ENCODE results near the gene SEMA3F. TPM values are rescaled to one million over a fixed set of nuclear protein-coding genes. Genes with fewer than 3 reads are reported as not detected.

Gene SEMA3F
- total RNA-seq, 4 donors from 2014 or later: 13.2 to 44.2 (median 38.2) TPM

DNA sequence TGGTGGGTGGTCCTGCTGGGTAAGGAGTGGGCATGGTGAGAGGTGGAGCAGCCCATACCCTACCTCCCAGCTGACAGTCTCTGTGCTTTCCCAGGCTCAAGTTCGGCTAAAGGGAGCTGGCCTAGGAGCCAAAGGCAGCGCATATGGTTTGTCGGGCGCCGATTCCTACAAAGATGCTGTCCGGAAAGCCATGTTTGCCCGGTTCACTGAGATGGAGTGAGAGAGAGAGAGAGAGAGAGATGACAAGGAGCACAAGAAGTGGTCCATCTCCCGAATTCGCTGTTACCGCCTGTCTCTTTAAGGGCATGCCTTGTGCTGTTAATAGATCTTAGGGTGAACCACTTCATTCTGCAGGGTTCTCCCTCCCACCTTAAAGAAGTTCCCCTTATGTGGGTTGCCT, 36.9 kb upstream of the SEMA3F start:
- WGBS, 2 donors: 87 to 94% methylated on average over 10 of the region's 10 CpGs
- H3K9me3 ChIP-seq: no peaks in the 10 kb centered on the region
- DNase-seq: no peak
- TF ChIP-seq, protein P1, sequence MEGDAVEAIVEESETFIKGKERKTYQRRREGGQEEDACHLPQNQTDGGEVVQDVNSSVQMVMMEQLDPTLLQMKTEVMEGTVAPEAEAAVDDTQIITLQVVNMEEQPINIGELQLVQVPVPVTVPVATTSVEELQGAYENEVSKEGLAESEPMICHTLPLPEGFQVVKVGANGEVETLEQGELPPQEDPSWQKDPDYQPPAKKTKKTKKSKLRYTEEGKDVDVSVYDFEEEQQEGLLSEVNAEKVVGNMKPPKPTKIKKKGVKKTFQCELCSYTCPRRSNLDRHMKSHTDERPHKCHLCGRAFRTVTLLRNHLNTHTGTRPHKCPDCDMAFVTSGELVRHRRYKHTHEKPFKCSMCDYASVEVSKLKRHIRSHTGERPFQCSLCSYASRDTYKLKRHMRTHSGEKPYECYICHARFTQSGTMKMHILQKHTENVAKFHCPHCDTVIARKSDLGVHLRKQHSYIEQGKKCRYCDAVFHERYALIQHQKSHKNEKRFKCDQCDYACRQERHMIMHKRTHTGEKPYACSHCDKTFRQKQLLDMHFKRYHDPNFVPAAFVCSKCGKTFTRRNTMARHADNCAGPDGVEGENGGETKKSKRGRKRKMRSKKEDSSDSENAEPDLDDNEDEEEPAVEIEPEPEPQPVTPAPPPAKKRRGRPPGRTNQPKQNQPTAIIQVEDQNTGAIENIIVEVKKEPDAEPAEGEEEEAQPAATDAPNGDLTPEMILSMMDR (IDR thresholded peaks at IDR 0.05): no peak
- no peak for TF ChIP-seq POLR2A (IDR thresholded peaks at IDR 0.05)
- no peaks in the 10 kb centered on the region for H3K27me3 ChIP-seq
- no peak overlapping the region for H3K4me3 ChIP-seq (replicated peaks in 1 of 3)
- intact Hi-C loops (cut with DNase I): no loop called here
- H3K36me3 ChIP-seq: peaks cover 70 to 71% of the 10 kb centered on the region in 2 donors
- H3K27ac ChIP-seq: no peak overlapping the region
- H3K4me1 ChIP-seq: peaks cover 0 to 5% of the 10 kb centered on the region in 2 donors

DNA sequence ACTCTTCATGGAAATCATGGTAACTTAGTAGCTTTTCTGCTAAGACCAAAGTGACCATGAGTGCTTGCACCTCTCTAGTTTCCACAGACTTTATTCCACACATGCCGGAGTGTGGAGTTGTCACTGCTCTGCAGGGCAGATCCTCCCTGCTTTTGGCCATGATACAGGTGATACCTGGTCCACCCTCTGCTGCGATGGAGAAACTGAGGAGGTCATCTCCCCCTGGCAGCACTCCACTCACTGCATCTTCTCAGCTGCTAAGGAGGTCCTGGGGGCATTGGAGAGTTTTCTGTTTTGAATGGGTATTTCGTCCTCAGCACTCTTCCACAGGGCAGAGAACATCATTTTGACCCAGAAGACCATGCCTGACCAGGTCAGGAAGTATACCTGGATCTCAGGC, 35.3 kb upstream of the SEMA3F start:
- no peaks in the 10 kb centered on the region for H3K9me3 ChIP-seq
- H3K27ac ChIP-seq: no peak overlapping the region
- 82 to 90% methylated on average over 3 of the region's 3 CpGs for WGBS, 2 donors
- TF ChIP-seq, protein P1 (IDR thresholded peaks at IDR 0.05): no peak
- TF ChIP-seq POLR2A (IDR thresholded peaks at IDR 0.05): no peak
- H3K36me3 ChIP-seq: peaks cover 54 to 56% of the 10 kb centered on the region in 2 donors
- DNase-seq: no peak
- H3K4me1 ChIP-seq: peaks cover 8 to 20% of the 10 kb centered on the region in 2 donors
- intact Hi-C loops (cut with DNase I): no loop called here
- H3K4me3 ChIP-seq (replicated peaks in 1 of 3): no peak overlapping the region
- H3K27me3 ChIP-seq: no peaks in the 10 kb centered on the region

DNA sequence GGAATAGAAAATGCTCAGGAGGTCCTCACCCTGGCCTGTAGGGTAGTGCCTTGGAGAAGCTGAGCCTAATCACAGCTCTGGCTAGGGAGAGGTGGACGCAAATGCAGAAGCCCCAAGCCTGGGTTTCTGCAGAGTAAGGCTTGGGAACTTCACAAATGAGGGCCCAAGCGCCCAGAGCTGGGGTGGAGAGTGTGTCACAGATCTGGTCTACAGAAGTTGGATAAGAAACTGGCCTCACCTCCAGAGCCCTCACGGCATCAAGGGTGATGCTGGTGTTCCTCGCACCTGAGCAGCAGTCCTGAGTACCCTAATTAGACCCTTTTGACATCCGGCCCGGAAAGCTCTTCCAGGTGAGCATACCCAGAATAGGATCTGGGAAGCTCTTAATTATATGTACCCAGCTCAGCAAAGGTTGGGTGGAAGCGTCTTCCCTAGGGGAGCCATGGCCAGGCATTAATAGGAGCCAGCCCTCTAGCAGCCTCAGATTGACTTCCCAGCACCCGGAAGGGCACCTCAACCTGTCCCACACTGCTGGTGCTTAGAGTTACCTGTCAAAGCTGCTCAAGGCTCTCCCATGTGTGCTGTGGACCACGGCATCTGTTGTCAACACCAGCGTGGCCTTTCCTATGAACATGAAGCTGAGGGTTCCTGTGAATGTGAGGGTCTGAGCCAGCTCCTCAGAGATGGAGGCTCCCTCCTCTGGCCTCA, 34.6 kb upstream of the SEMA3F start:
- intact Hi-C loops (cut with DNase I): no loop called here
- no peak for DNase-seq
- TF ChIP-seq, protein P1 (IDR thresholded peaks at IDR 0.05): no peak
- no peak for TF ChIP-seq POLR2A (IDR thresholded peaks at IDR 0.05)
- H3K27ac ChIP-seq: no peak overlapping the region
- no peak overlapping the region for H3K4me3 ChIP-seq (replicated peaks in 1 of 3)
- peaks cover 9 to 25% of the 10 kb centered on the region in 2 donors for H3K4me1 ChIP-seq
- H3K36me3 ChIP-seq: peaks cover 47 to 48% of the 10 kb centered on the region in 2 donors
- no peaks in the 10 kb centered on the region for H3K9me3 ChIP-seq
- H3K27me3 ChIP-seq: no peaks in the 10 kb centered on the region
- 86 to 87% methylated on average over 4 to 8 of the region's 10 CpGs for WGBS, 2 donors

DNA sequence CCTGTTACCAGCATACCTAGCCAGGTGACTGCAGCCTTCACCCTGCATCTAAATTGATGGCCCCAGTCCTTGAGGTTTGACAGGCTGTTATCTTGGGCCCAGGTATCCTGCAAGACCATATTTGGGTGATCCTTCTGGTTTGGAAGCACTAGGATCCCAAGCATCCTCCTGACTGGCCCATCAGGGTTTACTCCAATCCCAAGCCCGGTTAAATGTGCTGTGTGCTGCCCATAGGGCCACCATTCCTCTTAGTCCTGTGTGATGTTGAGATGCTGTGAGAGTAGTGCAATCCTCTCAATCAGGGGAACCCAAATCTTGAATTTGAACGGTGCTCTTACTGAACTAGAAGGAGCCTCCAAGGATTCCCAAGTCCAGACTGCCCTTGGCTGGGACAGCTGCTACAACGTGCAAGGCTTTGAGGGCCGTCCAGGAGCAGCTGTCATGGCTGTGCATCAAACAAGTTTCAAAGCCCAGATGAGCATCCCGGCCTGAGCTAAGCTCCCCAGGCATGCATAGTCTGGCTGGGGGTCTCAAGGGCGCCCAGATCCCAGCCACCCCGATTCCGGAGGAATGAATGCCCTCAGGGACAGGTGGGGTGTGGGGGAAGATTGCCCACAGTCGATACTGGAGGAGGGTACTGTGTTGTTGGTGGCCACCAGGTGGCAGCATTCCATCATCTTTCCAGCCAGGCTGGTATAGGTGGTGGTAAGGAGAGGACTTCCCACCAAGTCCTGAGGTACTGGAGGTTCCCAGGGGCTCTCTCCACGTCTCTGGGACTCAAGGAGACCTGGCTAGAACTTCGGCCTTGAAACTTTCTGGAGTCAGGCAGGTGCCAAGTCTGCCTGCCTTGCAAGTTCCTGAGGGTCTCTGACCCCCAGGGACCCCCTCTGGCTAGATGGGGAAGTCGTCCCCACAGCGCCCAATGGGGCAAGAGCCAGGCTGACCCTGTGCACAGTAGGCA, 33.8 kb upstream of the SEMA3F start:
- TF ChIP-seq POLR2A (IDR thresholded peaks at IDR 0.05): no peak
- TF ChIP-seq, protein P1 (IDR thresholded peaks at IDR 0.05): peak; percentile 74 to 96 (median 83)
- Histone ChIP-seq H3K27ac (no peak overlapping the region), H3K4me3 (replicated peaks in 1 of 3) (no peak overlapping the region), H3K4me1 (peaks cover 17 to 33% of the 10 kb centered on the region in 2 donors), H3K9me3 (no peaks in the 10 kb centered on the region), H3K27me3 (no peaks in the 10 kb centered on the region), H3K36me3 (peaks cover 39 to 40% of the 10 kb centered on the region in 2 donors)
- intact Hi-C loops (cut with DNase I): loop anchor here (2.0 kb wide), 1 partner anchor 67 kb away; no protein-coding TSS in a partner anchor
- DNase-seq: peak; percentile 80 to 83
- WGBS, 2 donors: 35 to 39% methylated on average over 8 to 10 of the region's 13 CpGs

All from thyroid gland (tissue), 4 donors.